Muscle layer of duodenum (tissue), 2 donors: ENCODE results near the gene CLCN4.

Experiments
- H3K27ac ChIP-seq: one replicate; pipeline ENCODE4 v1.7.0; 2013; ENCODE audit warnings: mild to moderate bottlenecking, low read length
- H3K27me3 ChIP-seq: one replicate; pipeline ENCODE4 v1.7.0; 2013; ENCODE audit warnings: low read depth, mild to moderate bottlenecking, control low read depth, low read length
- H3K36me3 ChIP-seq, 2 donors: one replicate each; pipeline ENCODE4 v1.7.0; 2013; ENCODE audit warnings: low read length in 2 of 2, control low read depth in 1 of 2, mild to moderate bottlenecking in 1 of 2; ENCODE audit not compliant: insufficient read depth in 2 of 2, control insufficient read depth in 1 of 2
- H3K4me1 ChIP-seq, 2 donors: one replicate each; pipeline ENCODE4 v1.7.0; 2013; ENCODE audit warnings: low read length in 2 of 2, mild to moderate bottlenecking in 2 of 2, control low read depth in 1 of 2, moderate library complexity in 1 of 2; ENCODE audit not compliant: insufficient read depth in 2 of 2, control insufficient read depth in 1 of 2
- H3K4me3 ChIP-seq, 2 donors: one replicate each; pipeline ENCODE4 v1.7.0; 2013; ENCODE audit warnings: low read length in 2 of 2, low read depth in 1 of 2, mild to moderate bottlenecking in 1 of 2
- H3K9me3 ChIP-seq, 2 donors: one replicate each; pipeline ENCODE4 v1.7.0; 2013; ENCODE audit warnings: low read length in 2 of 2, control low read depth in 1 of 2, mild to moderate bottlenecking in 1 of 2; ENCODE audit not compliant: control insufficient read depth in 1 of 2
- donor health status: healthy.

The CLCN4 gene

GRCh38 chrX:10118530-10118929, 38.2 kb upstream of the CLCN4 start:
- Histone ChIP-seq H3K4me3 (no peak overlapping the region), H3K36me3 (peaks cover 0 to 5% of the 10 kb centered on the region in 2 donors), H3K27me3 (no peaks in the 10 kb centered on the region), H3K4me1 (peaks cover 6 to 20% of the 10 kb centered on the region in 2 donors), H3K9me3 (no peaks in the 10 kb centered on the region), H3K27ac (no peak overlapping the region)

GRCh38 chrX:10119399-10119990, 37.3 kb upstream of the CLCN4 start:
- H3K9me3 ChIP-seq, result no peaks in the 10 kb centered on the region
- H3K27me3 ChIP-seq, result no peaks in the 10 kb centered on the region
- peaks cover 6 to 20% of the 10 kb centered on the region in 2 donors for H3K4me1 ChIP-seq
- peaks cover 0 to 7% of the 10 kb centered on the region in 2 donors for H3K36me3 ChIP-seq
- no peak overlapping the region for H3K27ac ChIP-seq
- H3K4me3 ChIP-seq, result no peak overlapping the region

GRCh38 chrX:10120331-10120730, 36.4 kb upstream of the CLCN4 start:
- no peak overlapping the region for H3K4me3 ChIP-seq
- H3K9me3 ChIP-seq, result no peaks in the 10 kb centered on the region
- peaks cover 0 to 16% of the 10 kb centered on the region in 2 donors for H3K36me3 ChIP-seq
- H3K27ac ChIP-seq, result no peak overlapping the region
- peaks cover 6 to 20% of the 10 kb centered on the region in 2 donors for H3K4me1 ChIP-seq
- H3K27me3 ChIP-seq, result no peaks in the 10 kb centered on the region

- Histone ChIP-seq H3K4me3 (no peak overlapping the region), H3K27ac (no peak overlapping the region), H3K27me3 (no peaks in the 10 kb centered on the region), H3K9me3 (no peaks in the 10 kb centered on the region), H3K4me1 (peaks cover 6 to 20% of the 10 kb centered on the region in 2 donors), H3K36me3 (peaks cover 0 to 16% of the 10 kb centered on the region in 2 donors)
Measured at GRCh38 chrX:10120828-10121227, 35.9 kb upstream of the CLCN4 start.

- Histone ChIP-seq H3K27me3 (no peaks in the 10 kb centered on the region), H3K4me1 (peaks cover 6 to 20% of the 10 kb centered on the region in 2 donors), H3K36me3 (peaks cover 0 to 21% of the 10 kb centered on the region in 2 donors), H3K27ac (no peak overlapping the region), H3K9me3 (no peaks in the 10 kb centered on the region), H3K4me3 (no peak overlapping the region)
Measured at GRCh38 chrX:10121787-10122186, 35.0 kb upstream of the CLCN4 start.

- H3K4me1 ChIP-seq, result peaks cover 6 to 17% of the 10 kb centered on the region in 2 donors
- H3K9me3 ChIP-seq, result no peaks in the 10 kb centered on the region
- H3K36me3 ChIP-seq, result peaks cover 7 to 39% of the 10 kb centered on the region in 2 donors
- H3K4me3 ChIP-seq, result no peak overlapping the region
- H3K27ac ChIP-seq, result no peak overlapping the region
- H3K27me3 ChIP-seq, result no peaks in the 10 kb centered on the region
Measured at GRCh38 chrX:10124506-10125247, 32.1 kb upstream of the CLCN4 start.

GRCh38 chrX:10125248-10125615, 31.5 kb upstream of the CLCN4 start:
- Histone ChIP-seq H3K27ac (no peak overlapping the region), H3K27me3 (no peaks in the 10 kb centered on the region), H3K9me3 (no peaks in the 10 kb centered on the region), H3K4me1 (peaks cover 6 to 17% of the 10 kb centered on the region in 2 donors), H3K36me3 (peaks cover 11 to 44% of the 10 kb centered on the region in 2 donors), H3K4me3 (no peak overlapping the region)

- Histone ChIP-seq H3K27me3 (no peaks in the 10 kb centered on the region), H3K4me3 (no peak overlapping the region), H3K27ac (no peak overlapping the region), H3K4me1 (peaks cover 6 to 15% of the 10 kb centered on the region in 2 donors), H3K36me3 (peaks cover 11 to 51% of the 10 kb centered on the region in 2 donors), H3K9me3 (no peaks in the 10 kb centered on the region)
Measured at GRCh38 chrX:10126044-10126443, 30.7 kb upstream of the CLCN4 start.

- H3K27me3 ChIP-seq, result no peaks in the 10 kb centered on the region
- H3K36me3 ChIP-seq, result peaks cover 12 to 52% of the 10 kb centered on the region in 2 donors
- H3K27ac ChIP-seq, result no peak overlapping the region
- no peak overlapping the region for H3K4me3 ChIP-seq
- peaks cover 0 to 9% of the 10 kb centered on the region in 2 donors for H3K4me1 ChIP-seq
- no peaks in the 10 kb centered on the region for H3K9me3 ChIP-seq
Measured at GRCh38 chrX:10126834-10127233, 29.9 kb upstream of the CLCN4 start.

- H3K36me3 ChIP-seq, result peaks cover 14 to 57% of the 10 kb centered on the region in 2 donors
- H3K4me3 ChIP-seq, result no peak overlapping the region
- no peaks in the 10 kb centered on the region for H3K9me3 ChIP-seq
- H3K27me3 ChIP-seq, result no peaks in the 10 kb centered on the region
- no peak overlapping the region for H3K27ac ChIP-seq
- no peaks in the 10 kb centered on the region for H3K4me1 ChIP-seq
Measured at GRCh38 chrX:10128386-10128785, 28.4 kb upstream of the CLCN4 start.

- H3K36me3 ChIP-seq, result peaks cover 14 to 57% of the 10 kb centered on the region in 2 donors
- no peak overlapping the region for H3K27ac ChIP-seq
- H3K4me3 ChIP-seq, result no peak overlapping the region
- no peaks in the 10 kb centered on the region for H3K4me1 ChIP-seq
- H3K9me3 ChIP-seq, result no peaks in the 10 kb centered on the region
- H3K27me3 ChIP-seq, result no peaks in the 10 kb centered on the region
Measured at GRCh38 chrX:10129229-10129628, 27.5 kb upstream of the CLCN4 start.
